ENCODE results near the gene ZSWIM7.
A peak's percentile ranks its signal among the peaks of the same experiment; 100 is the strongest.

Gene ZSWIM7

GRCh38 chr17:15969463-15969862 is 30.0 kb downstream of the ZSWIM7 start:
- TF ChIP-seq, protein P1, sequence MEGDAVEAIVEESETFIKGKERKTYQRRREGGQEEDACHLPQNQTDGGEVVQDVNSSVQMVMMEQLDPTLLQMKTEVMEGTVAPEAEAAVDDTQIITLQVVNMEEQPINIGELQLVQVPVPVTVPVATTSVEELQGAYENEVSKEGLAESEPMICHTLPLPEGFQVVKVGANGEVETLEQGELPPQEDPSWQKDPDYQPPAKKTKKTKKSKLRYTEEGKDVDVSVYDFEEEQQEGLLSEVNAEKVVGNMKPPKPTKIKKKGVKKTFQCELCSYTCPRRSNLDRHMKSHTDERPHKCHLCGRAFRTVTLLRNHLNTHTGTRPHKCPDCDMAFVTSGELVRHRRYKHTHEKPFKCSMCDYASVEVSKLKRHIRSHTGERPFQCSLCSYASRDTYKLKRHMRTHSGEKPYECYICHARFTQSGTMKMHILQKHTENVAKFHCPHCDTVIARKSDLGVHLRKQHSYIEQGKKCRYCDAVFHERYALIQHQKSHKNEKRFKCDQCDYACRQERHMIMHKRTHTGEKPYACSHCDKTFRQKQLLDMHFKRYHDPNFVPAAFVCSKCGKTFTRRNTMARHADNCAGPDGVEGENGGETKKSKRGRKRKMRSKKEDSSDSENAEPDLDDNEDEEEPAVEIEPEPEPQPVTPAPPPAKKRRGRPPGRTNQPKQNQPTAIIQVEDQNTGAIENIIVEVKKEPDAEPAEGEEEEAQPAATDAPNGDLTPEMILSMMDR (IDR thresholded peaks at IDR 0.05; ENCODE audit: insufficient read depth, low read depth, low read length, missing control alignments), result no peak
- DNase-seq (ENCODE audit: low read depth), result no peak
- H3K4me3 ChIP-seq (ENCODE audit: low read length), result no peak overlapping the region

DNA sequence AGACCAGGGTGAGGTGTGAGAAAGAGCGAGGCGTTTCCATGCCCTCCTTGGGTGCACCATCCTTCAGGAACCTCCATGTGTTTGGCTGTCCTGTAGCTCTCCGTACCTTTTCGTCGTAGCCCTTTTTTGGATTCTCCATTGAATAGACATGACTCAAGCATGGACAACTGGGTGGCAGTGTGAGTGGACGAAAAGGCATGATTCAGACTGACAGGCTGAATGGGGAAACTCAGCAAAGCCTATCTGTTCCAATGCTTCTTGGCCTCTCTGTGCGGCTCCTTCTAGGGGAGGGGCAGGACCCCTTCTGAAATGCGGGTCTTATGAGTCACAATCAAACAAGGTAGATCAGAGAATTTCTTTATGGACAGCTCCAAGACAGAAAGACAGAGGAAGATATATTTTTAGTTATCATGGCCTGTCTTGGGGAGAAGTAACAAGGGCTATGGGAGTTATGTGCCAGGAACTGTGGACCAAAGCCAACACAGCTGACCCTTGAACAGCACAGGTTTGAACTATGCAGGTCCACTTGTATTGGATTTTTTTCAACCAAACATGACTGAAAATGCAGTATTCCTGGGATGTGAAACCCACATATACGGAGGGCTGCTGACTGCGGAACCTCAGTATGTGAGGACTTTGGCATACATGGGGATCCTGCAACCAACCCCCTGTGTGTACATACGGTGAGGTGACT is 31.7 kb downstream of the ZSWIM7 start:
- TF ChIP-seq, protein P1 (IDR thresholded peaks at IDR 0.05; ENCODE audit: insufficient read depth, low read depth, low read length, missing control alignments), result no peak
- DNase-seq (ENCODE audit: low read depth), result peak; percentile 56
- no peak overlapping the region for H3K4me3 ChIP-seq (ENCODE audit: low read length)

DNA sequence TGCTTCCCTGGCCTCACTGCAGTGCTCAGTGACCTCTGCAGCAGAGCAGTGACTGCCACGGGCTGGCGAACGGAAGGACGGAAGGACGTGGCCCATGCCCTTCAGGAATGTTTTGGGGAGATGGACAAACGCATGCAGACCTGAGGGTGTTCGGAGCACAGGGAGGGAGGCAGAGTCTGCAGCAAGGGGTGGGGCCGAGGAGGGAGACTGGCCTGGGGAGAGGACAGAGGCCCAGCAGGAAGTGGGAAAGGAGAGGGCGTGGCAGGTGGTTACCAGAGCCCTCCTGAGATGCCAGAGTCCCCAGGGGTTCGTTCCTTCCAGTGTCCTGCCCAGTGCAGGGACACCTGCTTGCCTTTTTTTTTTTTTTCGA is 32.6 kb downstream of the ZSWIM7 start:
- no peak for DNase-seq (ENCODE audit: low read depth)
- H3K4me3 ChIP-seq (ENCODE audit: low read length), result no peak overlapping the region
- TF ChIP-seq, protein P1 (IDR thresholded peaks at IDR 0.05; ENCODE audit: insufficient read depth, low read depth, low read length, missing control alignments), result no peak

GRCh38 chr17:15966183-15966878 is 33.2 kb downstream of the ZSWIM7 start:
- H3K4me3 ChIP-seq (ENCODE audit: low read length), result no peak overlapping the region
- peak; percentile 52 for DNase-seq (ENCODE audit: low read depth)
- TF ChIP-seq, protein P1 (IDR thresholded peaks at IDR 0.05; ENCODE audit: insufficient read depth, low read depth, low read length, missing control alignments), result no peak

GRCh38 chr17:15965528-15965927 is 34.0 kb downstream of the ZSWIM7 start:
- TF ChIP-seq, protein P1 (IDR thresholded peaks at IDR 0.05; ENCODE audit: insufficient read depth, low read depth, low read length, missing control alignments), result no peak
- H3K4me3 ChIP-seq (ENCODE audit: low read length), result no peak overlapping the region
- no peak for DNase-seq (ENCODE audit: low read depth)

- DNase-seq (ENCODE audit: low read depth), result peak; percentile 83
- no peak overlapping the region for H3K4me3 ChIP-seq (ENCODE audit: low read length)
- TF ChIP-seq, protein P1 (IDR thresholded peaks at IDR 0.05; ENCODE audit: insufficient read depth, low read depth, low read length, missing control alignments), result no peak
Measured at GRCh38 chr17:15963670-15964110, 35.8 kb downstream of the ZSWIM7 start.

All from epithelial cell of esophagus (primary cell).